GM18868 (cell line): ENCODE results near the gene AMH.
"Not testable (repeated sequence)": the region's sequence is repeated elsewhere in the genome, so short reads cannot be mapped to it uniquely, and the experiment has no call there.

Experiments used
- ATAC-seq: cut with Tn5 transposase; IDR thresholded peaks from one replicate; pipeline ENCODE4 v1.9.1; 2021; ENCODE audit warnings: mild to moderate bottlenecking, moderate library complexity; ENCODE audit not compliant: unreplicated experiment

Gene AMH

GRCh38 chr19:2269244-2270156 is 20.4 kb downstream of the AMH start:
- peak; percentile 64 for ATAC-seq

GRCh38 chr19:2270157-2270422 is 21.0 kb downstream of the AMH start:
- no peak for ATAC-seq

GRCh38 chr19:2270423-2271233 is 21.5 kb downstream of the AMH start:
- ATAC-seq: no peak

GRCh38 chr19:2271234-2272103 is 22.3 kb downstream of the AMH start:
- ATAC-seq: no peak

- ATAC-seq: no peak
These were observed 24.4 kb downstream of the AMH start for GRCh38 chr19:2273356-2274184.

- ATAC-seq: no peak
These were observed 25.1 kb downstream of the AMH start for GRCh38 chr19:2274185-2274711.

GRCh38 chr19:2274931-2275535 is 25.9 kb downstream of the AMH start:
- ATAC-seq: no peak

GRCh38 chr19:2275588-2276428 is 26.7 kb downstream of the AMH start:
- ATAC-seq: no peak

GRCh38 chr19:2276429-2276986 is 27.4 kb downstream of the AMH start:
- no peak for ATAC-seq

GRCh38 chr19:2277138-2277537 is 28.0 kb downstream of the AMH start:
- ATAC-seq: no peak

- no peak for ATAC-seq
These were observed 29.5 kb downstream of the AMH start for GRCh38 chr19:2278459-2279158.

GRCh38 chr19:2280633-2281264 is 31.6 kb downstream of the AMH start:
- no peak for ATAC-seq

- ATAC-seq: not testable (repeated sequence)
These were observed 32.3 kb downstream of the AMH start for GRCh38 chr19:2281265-2282061.

- no peak for ATAC-seq
These were observed 33.1 kb downstream of the AMH start, which contains the start of gene PEAK3 for GRCh38 chr19:2282062-2282861. PEAK3 (minus strand) TSS chr19:2282175; CDS start chr19:2280931, 1,244 bp downstream.

GRCh38 chr19:2282862-2283237 is 33.7 kb downstream of the AMH start:
- ATAC-seq: no peak
